ENCODE results near the gene PAK1. TPM values are rescaled to one million over a fixed set of nuclear protein-coding genes. Genes with fewer than 3 reads are reported as not detected.
A peak's percentile ranks its signal among the peaks of the same experiment; 100 is the strongest.

The PAK1 gene
- polyA plus RNA-seq, result 81.0 TPM
- long read RNA-seq, donor 1, partial matches to known transcripts, result 0 of 4 reads
- long read RNA-seq, donor 1, other reads (novel, unspliced or antisense), result 0 of 4 reads
- long read RNA-seq, donor 2, transcript PAK1-202 (15 exons, 3,737 nt), result major isoform, 9 of 25 reads
- long read RNA-seq, donor 2, partial matches to known transcripts, result 14 of 25 reads
- long read RNA-seq, donor 2, other reads (novel, unspliced or antisense), result 0 of 25 reads
- long read RNA-seq, donor 3, result 0 reads
- long read RNA-seq, donor 4, partial matches to known transcripts, result 0 of 1 reads
- long read RNA-seq, donor 4, other reads (novel, unspliced or antisense), result 0 of 1 reads
- long read RNA-seq, donor 5, transcript PAK1-202 (15 exons, 3,737 nt), result major isoform, 6 of 6 reads
- long read RNA-seq, donor 5, partial matches to known transcripts, result 0 of 6 reads
- long read RNA-seq, donor 5, other reads (novel, unspliced or antisense), result 0 of 6 reads
- long read RNA-seq, donor 6, transcript PAK1-202 (15 exons, 3,737 nt), result major isoform, 5 of 31 reads
- long read RNA-seq, donor 6, partial matches to known transcripts, result 25 of 31 reads
- long read RNA-seq, donor 6, other reads (novel, unspliced or antisense), result 0 of 31 reads
- long read RNA-seq, donor 7, partial matches to known transcripts, result 5 of 8 reads
- long read RNA-seq, donor 7, other reads (novel, unspliced or antisense), result 0 of 8 reads
- long read RNA-seq, donor 8, partial matches to known transcripts, result 26 of 34 reads
- long read RNA-seq, donor 8, other reads (novel, unspliced or antisense), result 0 of 34 reads
- long read RNA-seq, donor 9, partial matches to known transcripts, result 0 of 3 reads
- long read RNA-seq, donor 9, other reads (novel, unspliced or antisense), result 0 of 3 reads
- long read RNA-seq, donor 10, partial matches to known transcripts, result 5 of 10 reads
- long read RNA-seq, donor 10, other reads (novel, unspliced or antisense), result 0 of 10 reads
- long read RNA-seq, donor 11, partial matches to known transcripts, result 0 of 3 reads
- long read RNA-seq, donor 11, other reads (novel, unspliced or antisense), result 0 of 3 reads

GRCh38 chr11:77473801-77474683, at the start of gene PAK1:
TSS of gene PAK1 (minus strand) at chr11:77474094. CDS start at chr11:77392520, 81,574 bp downstream.
- WGBS (ENCODE audit: insufficient coverage, low lambda C conversion rate), result no CpG with 5 or more reads among the region's 72 CpGs
- Histone ChIP-seq H3K36me3 (ENCODE audit: control insufficient read depth, insufficient read depth, low read length) (no peaks in the 10 kb centered on the region), H3K4me3 (ENCODE audit: low read length) (peak within 1 kb of the TSS; percentile 69), H3K27ac (ENCODE audit: low read length) (peak within 1 kb of the TSS; percentile 88), H3K4me1 (ENCODE audit: control insufficient read depth, insufficient read depth, low read length) (peaks cover 36% of the 10 kb centered on the region), H3K9me3 (ENCODE audit: control insufficient read depth, low read depth, low read length) (no peaks in the 10 kb centered on the region), H3K27me3 (ENCODE audit: control insufficient read depth, insufficient read depth, low read length) (no peaks in the 10 kb centered on the region)
- DNase-seq, result peak; percentile 95

GRCh38 chr11:77522215-77522614, 48.3 kb upstream of the PAK1 start:
- no peak for DNase-seq
- H3K36me3 ChIP-seq (ENCODE audit: control insufficient read depth, insufficient read depth, low read length), result no peaks in the 10 kb centered on the region
- H3K27ac ChIP-seq (ENCODE audit: low read length), result no peak overlapping the region
- no peaks in the 10 kb centered on the region for H3K27me3 ChIP-seq (ENCODE audit: control insufficient read depth, insufficient read depth, low read length)
- H3K4me1 ChIP-seq (ENCODE audit: control insufficient read depth, insufficient read depth, low read length), result no peaks in the 10 kb centered on the region
- H3K9me3 ChIP-seq (ENCODE audit: control insufficient read depth, low read depth, low read length), result no peaks in the 10 kb centered on the region
- H3K4me3 ChIP-seq (ENCODE audit: low read length), result no peak overlapping the region

- no peak for DNase-seq
- H3K4me1 ChIP-seq (ENCODE audit: control insufficient read depth, insufficient read depth, low read length), result peaks cover 10% of the 10 kb centered on the region
- no peaks in the 10 kb centered on the region for H3K27me3 ChIP-seq (ENCODE audit: control insufficient read depth, insufficient read depth, low read length)
- H3K4me3 ChIP-seq (ENCODE audit: low read length), result no peak overlapping the region
- H3K27ac ChIP-seq (ENCODE audit: low read length), result no peak overlapping the region
- no peaks in the 10 kb centered on the region for H3K36me3 ChIP-seq (ENCODE audit: control insufficient read depth, insufficient read depth, low read length)
- H3K9me3 ChIP-seq (ENCODE audit: control insufficient read depth, low read depth, low read length), result no peaks in the 10 kb centered on the region
- no CpG with 5 or more reads among the region's 3 CpGs for WGBS (ENCODE audit: insufficient coverage, low lambda C conversion rate)
Observed at GRCh38 chr11:77519847-77520246, 46.0 kb upstream of the PAK1 start.

GRCh38 chr11:77518471-77518870, 44.6 kb upstream of the PAK1 start:
- WGBS (ENCODE audit: insufficient coverage, low lambda C conversion rate), result no CpG with 5 or more reads among the region's 2 CpGs
- Histone ChIP-seq H3K4me1 (ENCODE audit: control insufficient read depth, insufficient read depth, low read length) (peaks cover 13% of the 10 kb centered on the region), H3K4me3 (ENCODE audit: low read length) (no peak overlapping the region), H3K27ac (ENCODE audit: low read length) (no peak overlapping the region), H3K27me3 (ENCODE audit: control insufficient read depth, insufficient read depth, low read length) (no peaks in the 10 kb centered on the region), H3K36me3 (ENCODE audit: control insufficient read depth, insufficient read depth, low read length) (no peaks in the 10 kb centered on the region), H3K9me3 (ENCODE audit: control insufficient read depth, low read depth, low read length) (no peaks in the 10 kb centered on the region)
- DNase-seq, result no peak

GRCh38 chr11:77517753-77518152, 43.9 kb upstream of the PAK1 start:
- Histone ChIP-seq H3K4me1 (ENCODE audit: control insufficient read depth, insufficient read depth, low read length) (peaks cover 13% of the 10 kb centered on the region), H3K27ac (ENCODE audit: low read length) (no peak overlapping the region), H3K4me3 (ENCODE audit: low read length) (no peak overlapping the region), H3K27me3 (ENCODE audit: control insufficient read depth, insufficient read depth, low read length) (no peaks in the 10 kb centered on the region), H3K36me3 (ENCODE audit: control insufficient read depth, insufficient read depth, low read length) (no peaks in the 10 kb centered on the region), H3K9me3 (ENCODE audit: control insufficient read depth, low read depth, low read length) (no peaks in the 10 kb centered on the region)
- no peak for DNase-seq
- WGBS (ENCODE audit: insufficient coverage, low lambda C conversion rate), result no CpG with 5 or more reads among the region's 3 CpGs

- H3K9me3 ChIP-seq (ENCODE audit: control insufficient read depth, low read depth, low read length), result no peaks in the 10 kb centered on the region
- WGBS (ENCODE audit: insufficient coverage, low lambda C conversion rate), result no CpG with 5 or more reads among the region's 2 CpGs
- H3K36me3 ChIP-seq (ENCODE audit: control insufficient read depth, insufficient read depth, low read length), result no peaks in the 10 kb centered on the region
Observed at GRCh38 chr11:77517226-77517625, 43.3 kb upstream of the PAK1 start.

GRCh38 chr11:77515483-77515882, 41.6 kb upstream of the PAK1 start:
- Histone ChIP-seq H3K27ac (ENCODE audit: low read length) (peak overlapping the region; percentile 64), H3K4me3 (ENCODE audit: low read length) (no peak overlapping the region), H3K9me3 (ENCODE audit: control insufficient read depth, low read depth, low read length) (no peaks in the 10 kb centered on the region), H3K4me1 (ENCODE audit: control insufficient read depth, insufficient read depth, low read length) (peaks cover 13% of the 10 kb centered on the region), H3K36me3 (ENCODE audit: control insufficient read depth, insufficient read depth, low read length) (no peaks in the 10 kb centered on the region), H3K27me3 (ENCODE audit: control insufficient read depth, insufficient read depth, low read length) (no peaks in the 10 kb centered on the region)
- DNase-seq, result peak; percentile 84 to 94
- 17% methylated on average over 1 of the region's 3 CpGs for WGBS (ENCODE audit: insufficient coverage, low lambda C conversion rate)

More at GRCh38 chr11:77517226-77517625, 43.3 kb upstream of the PAK1 start:
- Histone ChIP-seq H3K4me3 (ENCODE audit: low read length) (no peak overlapping the region), H3K27me3 (ENCODE audit: control insufficient read depth, insufficient read depth, low read length) (no peaks in the 10 kb centered on the region), H3K4me1 (ENCODE audit: control insufficient read depth, insufficient read depth, low read length) (peaks cover 13% of the 10 kb centered on the region), H3K27ac (ENCODE audit: low read length) (no peak overlapping the region)
- DNase-seq, result no peak

GRCh38 chr11:77515063-77515462, 41.2 kb upstream of the PAK1 start:
- no peak overlapping the region for H3K4me3 ChIP-seq (ENCODE audit: low read length)
- no peaks in the 10 kb centered on the region for H3K9me3 ChIP-seq (ENCODE audit: control insufficient read depth, low read depth, low read length)
- DNase-seq, result peak in 1 of 2 donors; percentile 22
- H3K36me3 ChIP-seq (ENCODE audit: control insufficient read depth, insufficient read depth, low read length), result no peaks in the 10 kb centered on the region
- peaks cover 13% of the 10 kb centered on the region for H3K4me1 ChIP-seq (ENCODE audit: control insufficient read depth, insufficient read depth, low read length)
- no CpG with 5 or more reads among the region's 3 CpGs for WGBS (ENCODE audit: insufficient coverage, low lambda C conversion rate)
- peak overlapping the region; percentile 64 for H3K27ac ChIP-seq (ENCODE audit: low read length)
- no peaks in the 10 kb centered on the region for H3K27me3 ChIP-seq (ENCODE audit: control insufficient read depth, insufficient read depth, low read length)

GRCh38 chr11:77512092-77512491, 38.2 kb upstream of the PAK1 start:
- Histone ChIP-seq H3K4me3 (ENCODE audit: low read length) (no peak overlapping the region), H3K27me3 (ENCODE audit: control insufficient read depth, insufficient read depth, low read length) (no peaks in the 10 kb centered on the region), H3K4me1 (ENCODE audit: control insufficient read depth, insufficient read depth, low read length) (peaks cover 13% of the 10 kb centered on the region), H3K9me3 (ENCODE audit: control insufficient read depth, low read depth, low read length) (no peaks in the 10 kb centered on the region), H3K27ac (ENCODE audit: low read length) (no peak overlapping the region), H3K36me3 (ENCODE audit: control insufficient read depth, insufficient read depth, low read length) (no peaks in the 10 kb centered on the region)
- DNase-seq, result no peak
- WGBS (ENCODE audit: insufficient coverage, low lambda C conversion rate), result no CpG with 5 or more reads among the region's 2 CpGs
